ENCODE data around the gene PHACTR1. TPM values are rescaled to one million over a fixed set of nuclear protein-coding genes. Genes with fewer than 3 reads are reported as not detected.

Gene PHACTR1
- total and polyA plus RNA-seq, 7 donors, result 0.04 to 3.0 (median 0.85) TPM

GRCh38 chr6:12916420-12917136 is 200.0 kb downstream of the PHACTR1 start:
- Histone ChIP-seq H3K27me3 (ENCODE audit: insufficient read depth in 3 of 3, low read length in 2 of 3) (no peaks in the 10 kb centered on the region), H3K36me3 (ENCODE audit: insufficient read depth in 1 of 2, low read depth in 1 of 2) (no peaks in the 10 kb centered on the region), H3K4me1 (no peaks in the 10 kb centered on the region), H3K27ac (no peak overlapping the region), H3K4me3 (no peak overlapping the region), H3K9me3 (no peaks in the 10 kb centered on the region)
- intact Hi-C loops (cut with DNase I), result loop anchor here in 1 of 2 donors (10.0 kb wide), 1 partner anchor 418 kb away; no protein-coding TSS in a partner anchor
- no peak for TF ChIP-seq CTCF (IDR thresholded peaks at IDR 0.05)
- ATAC-seq (no peak), DNase-seq (no peak)
- WGBS, 3 donors, result 58 to 62% (median 61%) methylated on average over 3 of the region's 3 CpGs

DNA sequence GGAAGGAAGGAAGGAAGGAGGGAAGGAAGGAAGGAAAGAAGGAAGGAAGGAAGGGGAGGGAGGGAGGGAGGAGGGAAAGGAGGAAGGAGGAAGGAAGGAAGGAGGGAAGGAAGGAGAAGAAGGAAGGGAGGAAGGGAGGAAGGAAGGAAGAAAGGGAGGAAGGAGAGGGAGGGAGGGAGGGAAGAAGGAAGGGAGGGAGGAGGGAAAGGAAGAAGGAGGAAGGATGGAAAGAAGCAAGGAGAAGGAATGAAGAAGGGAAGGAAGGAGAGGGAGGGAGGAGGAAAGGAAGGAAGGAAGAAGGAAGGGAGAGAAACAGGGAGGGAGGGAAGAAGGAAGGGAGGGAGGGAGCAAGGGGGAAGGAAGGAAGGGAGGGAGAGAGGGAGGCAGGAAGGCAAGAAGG is 204.9 kb downstream of the PHACTR1 start:
- H3K4me3 ChIP-seq, result no peak overlapping the region
- no peaks in the 10 kb centered on the region for H3K36me3 ChIP-seq (ENCODE audit: insufficient read depth in 1 of 2, low read depth in 1 of 2)
- no peak overlapping the region for H3K27ac ChIP-seq
- peaks cover 0 to 5% (median 0%) of the 10 kb centered on the region in 3 donors for H3K27me3 ChIP-seq (ENCODE audit: insufficient read depth in 3 of 3, low read length in 2 of 3)
- DNase-seq, result no peak
- H3K4me1 ChIP-seq, result no peaks in the 10 kb centered on the region
- no peak for ATAC-seq
- no peaks in the 10 kb centered on the region for H3K9me3 ChIP-seq
- TF ChIP-seq CTCF (IDR thresholded peaks at IDR 0.05), result no peak
- intact Hi-C loops (cut with DNase I), result no loop called here

- TF ChIP-seq CTCF (IDR thresholded peaks at IDR 0.05), result no peak
- ATAC-seq (no peak), DNase-seq (no peak)
- H3K27ac ChIP-seq, result no peak overlapping the region
- H3K27me3 ChIP-seq (ENCODE audit: insufficient read depth in 3 of 3, low read length in 2 of 3), result peaks cover 0 to 5% (median 0%) of the 10 kb centered on the region in 3 donors
- H3K4me1 ChIP-seq, result no peaks in the 10 kb centered on the region
- H3K4me3 ChIP-seq, result no peak overlapping the region
- WGBS, 3 donors, result 63 to 73% (median 69%) methylated on average over 3 of the region's 3 CpGs
- no peaks in the 10 kb centered on the region for H3K36me3 ChIP-seq (ENCODE audit: insufficient read depth in 1 of 2, low read depth in 1 of 2)
- no peaks in the 10 kb centered on the region for H3K9me3 ChIP-seq
- intact Hi-C loops (cut with DNase I), result no loop called here
Observed at GRCh38 chr6:12923644-12924235, 207.2 kb downstream of the PHACTR1 start.

DNA sequence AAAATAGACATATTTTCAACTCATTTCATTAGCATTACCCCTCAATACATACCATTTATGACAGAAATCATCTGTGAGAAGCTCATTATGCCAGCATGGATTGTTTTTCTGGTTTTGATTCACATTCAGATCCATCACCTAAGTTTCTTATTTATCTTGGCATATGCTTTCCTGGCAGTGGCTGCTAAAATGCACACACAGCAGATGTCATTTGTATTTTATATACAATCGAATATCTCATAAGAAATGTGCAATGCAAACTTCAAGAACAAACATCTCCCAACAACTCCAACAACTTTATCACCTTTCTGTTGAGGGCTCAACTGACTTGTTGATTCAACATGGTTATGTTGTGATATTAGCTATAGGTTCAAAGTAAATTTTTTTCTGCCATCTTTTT is 208.3 kb downstream of the PHACTR1 start:
- H3K4me3 ChIP-seq, result no peak overlapping the region
- H3K27me3 ChIP-seq (ENCODE audit: insufficient read depth in 3 of 3, low read length in 2 of 3), result peaks cover 0 to 5% (median 0%) of the 10 kb centered on the region in 3 donors
- no peaks in the 10 kb centered on the region for H3K4me1 ChIP-seq
- WGBS, 3 donors, result 85 to 88% (median 88%) methylated on average over 1 of the region's 1 CpG
- H3K36me3 ChIP-seq (ENCODE audit: insufficient read depth in 1 of 2, low read depth in 1 of 2), result no peaks in the 10 kb centered on the region
- no peaks in the 10 kb centered on the region for H3K9me3 ChIP-seq
- TF ChIP-seq CTCF (IDR thresholded peaks at IDR 0.05), result no peak
- intact Hi-C loops (cut with DNase I), result no loop called here
- ATAC-seq (no peak), DNase-seq (no peak)
- H3K27ac ChIP-seq, result no peak overlapping the region
